ENCODE results near the gene AKAP1. TPM values are rescaled to one million over a fixed set of nuclear protein-coding genes. Genes with fewer than 3 reads are reported as not detected.
A peak's percentile ranks its signal among the peaks of the same experiment; 100 is the strongest.

Gene AKAP1
- total RNA-seq, 4 donors from 2014 or later = 82.7 to 110 (median 104) TPM

- no peak for DNase-seq (ENCODE audit: extremely low spot score)
- Histone ChIP-seq H3K27ac (replicated peaks in 1 of 4) (peak overlapping the region; percentile 93 to 98 (median 96)), H3K4me3 (peak overlapping the region; percentile 74 to 94 (median 86)), H3K36me3 (no peaks in the 10 kb centered on the region), H3K9me3 (no peaks in the 10 kb centered on the region), H3K27me3 (no peaks in the 10 kb centered on the region), H3K4me1 (peaks cover 34 to 57% (median 51%) of the 10 kb centered on the region in 4 donors)
- intact Hi-C loops (cut with DNase I) = no loop called here
- 0% methylated on average over 18 of the region's 75 CpGs for WGBS
- peak; percentile 13 to 47 for TF ChIP-seq POLR2AphosphoS5 (IDR thresholded peaks at IDR 0.05)
- TF ChIP-seq EP300 (IDR thresholded peaks at IDR 0.05) = no peak
- peak; percentile 4 to 19 (median 10) for TF ChIP-seq CTCF (IDR thresholded peaks at IDR 0.05)
- TF ChIP-seq POLR2A (IDR thresholded peaks at IDR 0.05; ENCODE audit: low read depth) = peak; percentile 13
These were observed 512 bp downstream of the AKAP1 start for GRCh38 chr17:57085448-57086068.

- no peaks in the 10 kb centered on the region for H3K36me3 ChIP-seq
- H3K27me3 ChIP-seq = no peaks in the 10 kb centered on the region
- no peak for TF ChIP-seq CTCF (IDR thresholded peaks at IDR 0.05)
- peak in 1 of 2 donors; percentile 5 for TF ChIP-seq POLR2AphosphoS5 (IDR thresholded peaks at IDR 0.05)
- peak overlapping the region; percentile 93 to 98 (median 96) for H3K27ac ChIP-seq (replicated peaks in 1 of 4)
- H3K4me3 ChIP-seq = peak overlapping the region; percentile 74 to 94 (median 86)
- 4% methylated on average over 27 of the region's 45 CpGs for WGBS
- H3K4me1 ChIP-seq = peaks cover 41 to 64% (median 58%) of the 10 kb centered on the region in 4 donors
- no peak for DNase-seq (ENCODE audit: extremely low spot score)
- H3K9me3 ChIP-seq = no peaks in the 10 kb centered on the region
- intact Hi-C loops (cut with DNase I) = no loop called here
These were observed 1.3 kb downstream of the AKAP1 start for GRCh38 chr17:57086069-57086930.

DNA sequence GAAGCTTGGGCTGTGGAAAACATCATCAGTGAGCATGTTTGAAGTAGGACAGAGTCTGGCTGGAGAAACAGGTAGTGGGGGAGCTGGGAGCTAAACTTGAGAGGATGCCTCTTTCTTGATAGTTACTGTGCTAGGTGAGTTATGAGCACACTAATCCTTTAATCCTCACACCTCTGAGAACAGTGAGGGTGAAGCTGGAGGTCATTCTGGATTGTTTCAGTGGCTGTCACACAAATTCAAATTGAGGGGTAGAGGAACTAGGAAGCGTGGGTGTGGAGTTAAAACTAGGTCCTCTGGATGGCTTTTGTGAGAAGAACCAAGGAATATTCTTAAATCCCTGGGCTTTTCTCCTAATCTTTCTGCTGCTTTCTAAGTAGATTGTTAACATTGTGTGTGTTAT is 3.3 kb downstream of the AKAP1 start:
- DNase-seq (ENCODE audit: extremely low spot score) = no peak
- Histone ChIP-seq H3K27me3 (no peaks in the 10 kb centered on the region), H3K36me3 (no peaks in the 10 kb centered on the region), H3K9me3 (no peaks in the 10 kb centered on the region), H3K27ac (replicated peaks in 1 of 4) (peak overlapping the region; percentile 93 to 98 (median 96)), H3K4me3 (no peak overlapping the region), H3K4me1 (peaks cover 61 to 84% (median 78%) of the 10 kb centered on the region in 4 donors)
- no peak for TF ChIP-seq EP300 (IDR thresholded peaks at IDR 0.05)
- no peak for TF ChIP-seq POLR2A (IDR thresholded peaks at IDR 0.05; ENCODE audit: low read depth)
- TF ChIP-seq CTCF (IDR thresholded peaks at IDR 0.05) = no peak
- no peak for TF ChIP-seq POLR2AphosphoS5 (IDR thresholded peaks at IDR 0.05)
- WGBS = 60% methylated on average over 1 of the region's 1 CpG
- intact Hi-C loops (cut with DNase I) = no loop called here

DNA sequence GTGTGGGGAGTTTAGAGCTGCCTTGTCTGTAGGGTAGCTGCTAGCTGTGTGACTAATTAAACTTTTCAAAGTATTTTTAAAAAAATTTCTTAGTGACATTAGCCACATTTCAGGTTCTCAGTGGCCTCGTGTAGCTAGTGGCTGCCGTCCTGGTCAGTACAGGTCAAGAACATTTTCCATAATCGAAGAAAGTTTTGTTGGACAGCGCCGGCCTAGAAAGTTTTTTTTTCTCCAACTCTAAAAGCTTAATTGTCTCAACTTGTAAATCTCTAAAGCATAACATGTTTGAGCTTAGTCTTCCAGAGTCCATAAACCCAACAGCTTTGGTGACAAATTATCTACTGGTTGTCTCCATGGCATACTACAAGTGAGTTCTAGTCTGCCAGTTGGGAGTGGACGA is 4.3 kb downstream of the AKAP1 start:
- H3K27me3 ChIP-seq = no peaks in the 10 kb centered on the region
- 64% methylated on average over 6 of the region's 6 CpGs for WGBS
- H3K36me3 ChIP-seq = no peaks in the 10 kb centered on the region
- H3K9me3 ChIP-seq = no peaks in the 10 kb centered on the region
- intact Hi-C loops (cut with DNase I) = no loop called here
- H3K4me1 ChIP-seq = peaks cover 64 to 85% (median 79%) of the 10 kb centered on the region in 4 donors
- peak overlapping the region; percentile 93 to 98 (median 96) for H3K27ac ChIP-seq (replicated peaks in 1 of 4)
- H3K4me3 ChIP-seq = no peak overlapping the region
- no peak for DNase-seq (ENCODE audit: extremely low spot score)
- no peak for TF ChIP-seq EP300 (IDR thresholded peaks at IDR 0.05)
- TF ChIP-seq CTCF (IDR thresholded peaks at IDR 0.05) = no peak
- TF ChIP-seq POLR2AphosphoS5 (IDR thresholded peaks at IDR 0.05) = no peak
- no peak for TF ChIP-seq POLR2A (IDR thresholded peaks at IDR 0.05; ENCODE audit: low read depth)

All from esophagus muscularis mucosa (tissue), 4 donors.